ENCODE data around the gene NDUFS2. TPM values are rescaled to one million over a fixed set of nuclear protein-coding genes. Genes with fewer than 3 reads are reported as not detected.
A peak's percentile ranks its signal among the peaks of the same experiment; 100 is the strongest.

Gene NDUFS2
- total RNA-seq, 1 experiment from 2014 or later: 94.9 TPM

GRCh38 chr1:161158316-161159010 lies 43.7 kb upstream of the NDUFS2 start:
- no peak for DNase-seq (ENCODE audit: low read depth, low spot score)
- intact Hi-C loops (cut with micrococcal nuclease; ENCODE audit: unreplicated experiment): no loop called here

More at GRCh38 chr1:161158316-161159010, 43.7 kb upstream of the NDUFS2 start:
- in situ Hi-C loops (cut with HindIII; ENCODE audit: low pct_unique_long_range_greater_than_20kb, low sequenced_read_pairs): no loop called here
- Histone ChIP-seq H3K9me3 (ENCODE audit: control insufficient read depth, insufficient read depth, low read depth, low read length) (no peaks in the 10 kb centered on the region), H3K4me1 (ENCODE audit: control insufficient read depth, insufficient read depth, low read length) (peaks cover 22% of the 10 kb centered on the region), H3K27ac (ENCODE audit: low read length) (peak overlapping the region; percentile 91), H3K4me3 (ENCODE audit: low read depth in 2 of 2, low read length in 2 of 2) (peak overlapping the region; percentile 82 to 90), H3K27me3 (ENCODE audit: control insufficient read depth, insufficient read depth, low read length) (no peaks in the 10 kb centered on the region), H3K36me3 (ENCODE audit: control insufficient read depth, insufficient read depth, low read length) (peaks cover 16% of the 10 kb centered on the region)
- CTCF ChIA-PET: interaction anchor here (0.5 kb wide), 1 partner anchor 200 kb away, joined by 3 read pairs; no protein-coding TSS in a partner anchor
- BruUV-seq (replicated peaks): TSS peak; percentile 24
- POLR2A ChIA-PET: interaction anchor here (0.5 to 0.7 kb wide), 2 partner anchors 18 to 36 kb away, joined by 3 to 6 read pairs; no protein-coding TSS in a partner anchor
- TF ChIP-seq CTCF (IDR thresholded peaks at IDR 0.05) (no peak), TCF7L2 (IDR thresholded peaks at IDR 0.05; ENCODE audit: low read depth, low read length) (no peak), POLR2AphosphoS5 (IDR thresholded peaks at IDR 0.05; ENCODE audit: low read depth, low read length) (no peak), REST (IDR thresholded peaks at IDR 0.05; ENCODE audit: insufficient read depth in 1 of 2, low read depth in 2 of 2, low read length in 1 of 2) (no peak), SIN3A (IDR thresholded peaks at IDR 0.05; ENCODE audit: borderline replicate concordance, insufficient read depth, low read depth, low read length) (no peak)
- no peak; the same call in 1 of the 2 replicates for ATAC-seq
